GM12891 (cell line): Measurements from ENCODE around the gene ZDHHC7.

Experiments
- POLR2A ChIP-seq: IDR thresholded peaks from 2 replicates; pipeline ENCODE4 v1.6.1; 2011; ENCODE audit warnings: low read depth, low read length, control low read depth
- POLR2AphosphoS5 ChIP-seq: IDR thresholded peaks from 2 replicates; pipeline ENCODE4 v1.6.1; 2011; ENCODE audit warnings: low read depth, low read length, control low read depth
- SPI1 ChIP-seq: IDR thresholded peaks from 2 replicates; pipeline ENCODE4 v1.6.1; 2011; ENCODE audit warnings: low read depth, low read length, control low read depth

DNA sequence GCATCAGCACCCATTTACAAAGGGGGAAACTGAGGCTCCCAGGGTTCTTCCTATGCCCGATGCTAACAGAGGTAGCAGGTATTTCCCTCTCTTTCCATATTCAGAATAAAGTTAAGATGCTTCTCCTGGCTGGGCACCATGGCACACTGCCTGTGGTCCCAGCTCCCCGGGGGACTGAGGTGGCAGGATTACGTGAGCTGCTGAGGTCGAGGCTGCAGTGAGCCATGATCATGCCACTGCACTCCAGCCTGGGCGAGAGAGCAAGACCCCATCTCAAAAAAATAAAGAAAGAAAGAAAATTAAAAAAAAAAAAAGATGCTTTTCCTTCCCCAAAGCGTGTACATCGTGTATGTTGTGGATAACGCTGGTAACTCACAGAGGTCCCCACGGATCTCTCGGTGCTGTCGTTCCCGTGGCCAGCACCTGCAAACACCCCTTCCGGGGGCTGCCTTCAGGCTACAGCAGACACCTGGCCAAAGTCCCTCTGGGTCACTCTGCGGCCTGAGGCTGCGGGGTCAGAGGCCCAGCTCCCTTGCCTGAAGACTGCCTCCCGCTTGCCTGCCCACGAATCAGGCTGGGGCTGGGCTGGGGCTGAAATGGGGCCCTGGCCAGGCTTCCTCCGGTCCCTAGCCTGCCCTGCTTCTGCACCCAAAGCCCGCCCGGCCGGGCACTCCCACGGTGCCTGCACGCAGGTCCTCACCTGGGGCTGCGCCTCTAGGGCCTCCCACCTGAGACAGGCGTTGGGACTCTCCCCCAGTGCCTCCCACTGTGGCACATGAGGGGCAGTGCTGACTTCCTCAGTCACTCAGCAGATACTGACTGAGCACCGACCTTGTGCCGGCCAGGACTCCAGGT, 63.1 kb downstream of the ZDHHC7 start:
- TF ChIP-seq POLR2A (no peak), POLR2AphosphoS5 (no peak), SPI1 (no peak)
